Ammon's horn (tissue), 1 donor: ENCODE results near the gene NKD2.
"Not testable (repeated sequence)": the region's sequence is repeated elsewhere in the genome, so short reads cannot be mapped to it uniquely, and the experiment has no call there.

Experiments used
- DNase-seq: peaks from one replicate; pipeline ENCODE4 v3.0.0-alpha.2; 2016; ENCODE audit warnings: low spot score

Gene NKD2

DNA sequence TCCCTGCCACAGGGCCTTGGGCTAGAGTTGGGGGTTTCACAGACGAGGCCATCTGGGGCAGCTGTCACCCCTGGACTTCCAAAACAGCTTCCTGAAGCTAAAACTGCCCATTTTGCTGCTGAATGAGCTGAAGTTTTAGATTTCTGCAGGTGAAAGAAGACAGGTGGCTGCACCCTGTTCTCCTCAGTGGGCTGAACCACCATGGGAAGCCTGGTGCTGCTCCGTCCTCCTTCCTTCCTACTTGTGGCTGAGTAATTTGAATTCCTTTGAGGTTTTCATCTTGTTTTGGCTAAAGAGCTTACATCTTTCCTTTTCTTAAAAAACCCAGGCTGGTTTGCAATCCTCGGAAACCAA, 5.3 kb downstream of the NKD2 start:
- no peak for DNase-seq

GRCh38 chr5:1014346-1014745, 5.7 kb downstream of the NKD2 start:
- DNase-seq = no peak

DNA sequence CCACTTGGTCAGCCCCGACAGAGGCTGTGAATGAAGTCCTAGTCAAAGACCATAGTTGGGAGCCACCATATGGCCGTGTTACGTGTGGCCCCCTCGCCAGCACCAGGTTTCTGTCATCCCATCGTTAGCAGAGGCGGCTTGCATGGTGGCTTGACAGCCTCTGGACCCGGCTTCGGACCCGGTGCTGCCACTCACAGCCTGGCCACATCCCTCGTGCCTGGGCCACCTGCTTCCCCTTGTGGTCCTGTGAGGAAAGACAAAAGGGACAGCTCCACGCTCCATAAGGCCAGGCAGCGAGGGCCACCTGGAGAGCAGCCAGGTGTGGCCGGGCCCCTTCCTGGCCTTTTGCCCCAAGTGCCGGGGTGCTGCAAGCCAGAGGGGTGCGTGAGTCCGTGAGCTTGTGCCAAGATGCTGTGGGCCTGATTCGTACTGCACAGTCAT, 6.2 kb downstream of the NKD2 start:
- DNase-seq = no peak

DNA sequence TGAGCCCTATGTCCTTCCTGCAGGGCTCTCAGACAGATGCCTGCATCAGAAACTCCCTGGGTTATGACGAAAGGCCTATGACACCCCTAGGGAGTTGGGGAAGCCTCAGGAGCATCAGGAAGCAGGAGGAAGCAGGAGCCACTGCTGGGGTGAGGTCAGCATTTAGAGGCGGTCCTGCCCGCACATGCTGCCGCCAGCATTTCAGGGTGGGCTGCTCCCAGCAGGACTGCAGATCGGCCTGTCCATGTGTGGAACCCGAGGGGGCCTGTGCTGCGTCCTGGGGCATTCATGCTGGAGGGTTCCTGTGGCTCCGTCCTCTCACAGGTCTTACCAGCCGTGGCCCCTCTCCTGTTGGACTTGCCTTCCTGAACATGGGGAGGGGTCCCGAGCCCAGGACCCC, 6.9 kb downstream of the NKD2 start:
- DNase-seq = no peak

- peak; percentile 54 for DNase-seq
Observed at GRCh38 chr5:1016036-1016435, 7.4 kb downstream of the NKD2 start.

GRCh38 chr5:1016476-1016875, 7.9 kb downstream of the NKD2 start:
- no peak for DNase-seq

DNA sequence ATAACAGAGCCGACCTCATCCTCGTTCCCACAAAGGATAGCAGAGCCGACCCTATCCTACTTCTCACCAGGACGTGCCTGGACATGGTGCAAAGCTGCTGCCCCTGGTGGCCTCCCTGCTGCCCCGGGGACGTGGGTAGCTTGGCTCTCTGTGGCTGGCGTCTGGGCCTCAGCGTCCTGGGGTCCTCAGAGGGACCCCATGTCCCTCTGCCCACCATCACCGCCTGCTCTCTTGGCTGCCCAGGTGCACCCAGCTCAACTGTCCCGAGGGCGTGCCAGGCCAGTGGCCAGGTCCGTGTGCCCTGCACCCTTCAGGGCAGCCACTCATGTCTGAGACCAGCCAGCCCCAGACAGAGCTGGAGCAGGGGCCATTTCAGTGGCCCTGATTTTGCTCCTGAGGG, 8.5 kb downstream of the NKD2 start:
- DNase-seq = no peak

DNA sequence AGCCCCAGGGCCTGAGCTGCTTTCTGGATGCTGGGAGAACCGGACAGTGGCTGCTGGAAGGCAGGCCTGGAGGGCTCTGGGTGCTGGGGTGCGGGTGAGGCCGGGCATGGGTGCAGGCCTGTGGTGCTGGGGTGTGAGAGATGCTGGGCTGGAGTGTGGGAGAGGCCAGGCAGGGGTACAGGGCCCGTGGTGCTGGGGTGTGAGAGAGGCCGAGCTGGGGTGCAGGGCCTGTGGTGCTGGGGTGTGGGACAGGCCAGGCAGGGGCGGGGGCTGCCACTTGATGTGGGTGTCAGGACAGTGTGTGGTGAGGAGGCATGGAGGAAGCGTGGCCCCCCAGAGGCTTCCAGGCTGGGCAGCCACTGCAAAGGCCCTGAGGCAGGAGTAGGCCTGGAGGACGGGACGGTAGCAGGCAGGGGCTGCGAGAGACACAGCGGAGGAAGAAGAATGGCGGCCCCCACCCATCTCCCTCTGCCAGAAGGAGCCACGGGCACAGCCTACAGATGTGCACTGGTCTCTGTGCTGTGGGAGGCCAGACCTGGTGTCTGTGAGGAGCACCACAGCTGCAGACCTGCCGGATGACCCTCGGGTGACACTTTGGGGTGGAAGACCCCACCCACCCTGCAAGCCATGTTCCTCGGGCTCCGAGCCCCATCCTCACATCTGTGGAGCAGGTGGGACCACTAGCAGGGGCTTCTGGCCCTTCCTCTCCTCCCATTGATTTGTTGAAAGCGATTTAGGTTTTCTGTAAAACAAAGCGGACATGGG, 9.3 kb downstream of the NKD2 start:
- DNase-seq = no peak

GRCh38 chr5:1018596-1018995, 10.0 kb downstream of the NKD2 start:
- DNase-seq = no peak

DNA sequence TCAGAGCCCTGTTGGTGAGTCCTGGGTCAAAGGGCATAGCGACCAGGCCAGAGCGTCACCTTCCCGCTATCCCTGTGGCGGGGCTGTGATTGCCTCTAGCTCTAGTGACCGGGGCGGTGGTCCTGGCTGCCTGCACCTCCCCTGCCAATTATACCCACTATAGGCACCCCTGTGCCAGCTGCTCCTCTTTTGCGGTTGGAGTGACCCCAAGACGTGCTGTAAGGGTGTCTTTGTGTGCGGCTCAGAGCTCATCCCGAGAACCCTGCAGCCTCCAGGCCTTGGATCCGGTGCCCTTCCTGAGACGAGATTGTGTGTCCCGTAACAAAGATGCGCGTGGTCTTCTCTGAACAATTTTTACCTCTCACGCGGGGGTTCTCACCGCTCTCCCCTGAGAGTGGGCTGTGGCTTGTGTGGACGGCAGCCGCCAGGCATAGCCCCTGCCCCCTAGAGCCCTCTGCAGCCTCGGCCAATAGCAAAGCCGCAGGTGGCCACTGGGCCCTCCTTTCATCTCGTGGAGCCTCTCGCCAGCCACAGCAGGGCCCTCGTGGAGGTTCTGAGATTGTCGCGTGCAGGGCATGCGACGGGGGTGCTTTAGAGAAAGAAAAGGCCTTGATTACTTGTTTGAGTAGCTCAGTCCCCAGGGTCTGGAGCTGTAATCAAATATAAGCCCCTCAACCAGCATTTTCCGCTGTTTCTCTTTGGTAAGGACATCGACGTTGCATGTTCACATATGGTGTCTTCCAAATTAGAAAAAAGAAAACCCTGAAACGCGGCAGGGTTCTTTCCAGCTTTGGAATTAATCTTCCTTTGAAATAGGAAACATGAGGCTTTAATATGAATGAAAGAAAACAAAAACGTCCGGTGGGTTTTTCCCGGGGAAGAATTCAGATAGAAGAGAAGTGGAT, 10.7 kb downstream of the NKD2 start:
- no peak for DNase-seq

- DNase-seq = no peak
Observed at GRCh38 chr5:1020452-1020961, 11.9 kb downstream of the NKD2 start.

- no peak for DNase-seq
Observed at GRCh38 chr5:1021136-1021968, 12.8 kb downstream of the NKD2 start.

DNA sequence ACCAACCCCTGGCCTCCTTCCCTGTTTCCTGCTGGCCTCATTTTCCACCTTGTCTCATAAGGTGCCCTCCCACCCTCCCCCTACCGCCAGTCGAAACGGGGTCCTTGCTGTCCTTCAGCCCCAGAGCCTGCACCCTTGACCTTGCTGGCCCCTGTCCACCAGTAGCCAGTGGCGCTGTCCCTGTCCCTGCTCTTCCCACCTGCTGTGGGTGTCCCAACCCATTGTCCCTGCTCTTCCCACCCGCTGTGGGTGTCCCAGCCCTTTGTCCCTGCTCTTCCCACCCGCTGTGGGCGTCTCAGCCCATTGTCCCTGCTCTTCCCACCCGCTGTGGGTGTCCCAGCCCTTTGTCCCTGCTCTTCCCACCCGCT, 13.4 kb downstream of the NKD2 start:
- DNase-seq = not testable (repeated sequence)

- no peak for DNase-seq
Observed at GRCh38 chr5:1026700-1027621, 18.4 kb downstream of the NKD2 start.

DNA sequence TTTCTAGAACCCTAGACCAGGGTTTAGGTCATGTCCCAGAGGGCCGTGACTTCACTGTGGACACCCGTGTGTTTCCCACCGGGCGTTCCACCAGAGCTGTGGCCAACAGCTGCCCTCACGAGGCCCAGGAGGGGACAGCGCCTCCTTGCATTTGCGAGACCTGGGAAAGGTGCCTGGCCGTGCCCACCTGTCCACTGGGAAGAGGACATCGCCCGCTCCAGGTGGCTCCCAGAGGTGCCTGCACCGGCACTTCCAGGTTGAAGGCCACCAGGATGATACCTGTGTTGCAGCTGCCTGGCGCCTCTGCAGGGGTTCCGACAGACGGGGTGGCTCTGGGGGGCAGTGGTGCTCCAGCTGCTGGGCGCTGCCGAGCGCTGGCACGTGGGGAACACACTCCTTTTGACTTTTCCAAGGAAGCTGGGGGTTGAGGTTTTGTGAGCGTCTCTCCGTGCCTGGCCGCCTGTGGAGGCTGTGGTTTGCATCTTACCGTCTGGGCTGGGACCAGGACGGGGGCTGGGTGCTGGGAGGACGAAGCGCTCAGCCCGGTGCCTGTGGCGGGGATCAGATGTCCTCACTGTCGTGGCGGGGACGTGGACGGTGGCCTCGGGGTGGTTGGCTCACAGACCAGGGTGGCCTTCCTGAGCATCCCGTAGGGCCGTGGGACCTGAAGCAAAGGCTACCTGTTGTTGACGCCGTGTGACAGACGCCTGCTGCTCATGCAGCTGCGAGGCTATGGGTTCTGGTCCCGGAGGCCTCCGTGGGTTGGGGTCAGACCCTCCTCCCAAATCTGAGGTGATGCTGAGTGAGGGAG, 19.2 kb downstream of the NKD2 start:
- DNase-seq = no peak

GRCh38 chr5:1028481-1029281, 20.1 kb downstream of the NKD2 start:
- no peak for DNase-seq

- no peak for DNase-seq
Observed at GRCh38 chr5:1029282-1029944, 20.8 kb downstream of the NKD2 start.

- no peak for DNase-seq
Observed at GRCh38 chr5:1029945-1030625, 21.5 kb downstream of the NKD2 start.
